Esophagus mucosa (tissue), 1 donor: ENCODE results near the gene FOXF1. TPM values are rescaled to one million over a fixed set of nuclear protein-coding genes. Genes with fewer than 3 reads are reported as not detected.

ENCODE experiments used
- ATAC-seq: fragments of 200-7000 bp; cut with Tn5 transposase; one replicate; pipeline ENCODE4 v1.9.1; 2020
- total RNA-seq: library from RNA; stranded (reverse); gene quantifications from one replicate; pipeline ENCODE4 v1.2.4, GENCODE V29; 2023
- donor health status: DM: yes; HTN: yes; CAD: no.

The FOXF1 gene
- total RNA-seq, 1 donor from 2014 or later, result 0.68 TPM

DNA sequence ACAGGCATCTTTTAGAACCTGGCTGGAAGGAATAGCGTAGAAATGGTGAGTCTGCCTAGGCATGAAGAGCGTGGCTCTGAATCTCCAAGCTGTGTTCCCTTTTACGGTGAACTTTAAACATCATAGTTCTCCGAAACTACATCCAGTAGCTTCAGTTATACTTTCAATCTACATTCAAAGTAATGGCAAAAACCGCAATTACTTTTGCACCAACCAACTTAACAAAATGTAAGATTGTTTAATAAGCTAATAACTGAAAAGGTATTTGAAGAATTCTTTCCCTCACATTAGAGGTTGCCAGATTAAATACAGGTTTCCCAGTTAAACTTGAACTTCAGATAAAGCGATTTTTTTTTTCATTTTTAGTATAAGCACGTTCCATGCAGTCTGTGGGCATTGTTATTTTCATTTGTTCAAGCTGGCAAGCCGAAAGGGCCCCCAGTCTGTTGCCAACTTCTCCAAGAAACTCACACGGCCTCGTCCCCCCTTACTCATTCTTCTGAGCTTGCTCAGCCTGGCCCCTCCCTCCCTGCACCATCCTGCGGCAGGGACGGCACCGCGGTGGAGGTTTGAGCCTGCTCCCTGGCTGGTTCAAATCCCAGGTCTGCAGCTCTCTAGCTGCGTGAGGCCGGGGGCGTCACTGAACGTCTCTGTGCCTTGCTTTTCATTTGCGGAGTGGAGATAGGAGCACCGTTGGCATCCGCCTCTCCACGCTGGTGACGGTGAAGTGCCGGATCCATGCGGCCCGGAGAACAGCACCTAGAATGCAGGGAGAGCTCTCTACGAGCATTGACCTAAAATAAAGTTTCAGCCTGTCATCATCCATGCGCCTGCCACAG, 48.2 kb downstream of the FOXF1 start:
- no peak for ATAC-seq

DNA sequence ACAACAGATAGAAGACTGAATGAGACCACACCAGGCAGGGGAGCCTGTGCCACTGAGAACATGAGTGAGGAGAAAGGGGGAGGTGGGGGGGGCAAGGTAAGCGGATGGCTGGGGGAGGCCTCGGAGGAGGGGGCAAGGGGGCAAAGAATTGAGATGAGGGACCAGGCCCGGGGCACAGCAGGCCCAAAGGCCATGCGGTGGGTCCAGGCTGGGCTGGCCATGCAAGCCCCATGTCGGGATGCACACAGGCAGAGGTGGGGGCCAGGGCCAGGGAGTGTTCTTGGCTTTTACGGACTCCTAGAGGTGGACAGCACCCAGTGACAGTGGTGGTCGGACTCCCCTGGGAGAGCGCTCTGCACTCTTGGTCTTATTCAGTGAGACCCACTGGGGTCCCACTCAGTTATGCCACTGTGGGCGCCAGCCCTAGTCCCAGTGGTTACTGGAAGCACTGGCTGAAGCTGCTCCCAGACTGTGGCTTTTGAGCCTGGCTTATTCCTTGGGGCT, 49.5 kb downstream of the FOXF1 start:
- ATAC-seq, result no peak

DNA sequence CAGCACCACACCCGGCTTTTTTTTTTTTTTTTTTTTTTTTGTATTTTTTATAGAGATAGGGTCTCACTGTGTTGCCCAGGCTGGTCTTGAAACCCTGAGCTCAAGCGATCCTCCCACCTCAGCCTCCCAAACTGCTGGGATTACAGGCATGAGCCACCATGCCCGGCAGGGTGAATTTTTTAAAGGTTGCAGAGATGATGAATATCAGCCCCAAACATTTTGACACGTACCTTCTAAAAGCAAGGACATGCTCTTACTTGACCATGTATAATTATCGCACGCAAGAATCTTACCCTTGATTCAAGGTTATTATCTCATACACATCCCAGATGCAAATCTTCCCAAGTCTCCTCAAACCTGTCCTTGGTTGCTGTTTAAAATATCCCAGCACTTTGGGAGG, 52.0 kb downstream of the FOXF1 start:
- no peak for ATAC-seq

DNA sequence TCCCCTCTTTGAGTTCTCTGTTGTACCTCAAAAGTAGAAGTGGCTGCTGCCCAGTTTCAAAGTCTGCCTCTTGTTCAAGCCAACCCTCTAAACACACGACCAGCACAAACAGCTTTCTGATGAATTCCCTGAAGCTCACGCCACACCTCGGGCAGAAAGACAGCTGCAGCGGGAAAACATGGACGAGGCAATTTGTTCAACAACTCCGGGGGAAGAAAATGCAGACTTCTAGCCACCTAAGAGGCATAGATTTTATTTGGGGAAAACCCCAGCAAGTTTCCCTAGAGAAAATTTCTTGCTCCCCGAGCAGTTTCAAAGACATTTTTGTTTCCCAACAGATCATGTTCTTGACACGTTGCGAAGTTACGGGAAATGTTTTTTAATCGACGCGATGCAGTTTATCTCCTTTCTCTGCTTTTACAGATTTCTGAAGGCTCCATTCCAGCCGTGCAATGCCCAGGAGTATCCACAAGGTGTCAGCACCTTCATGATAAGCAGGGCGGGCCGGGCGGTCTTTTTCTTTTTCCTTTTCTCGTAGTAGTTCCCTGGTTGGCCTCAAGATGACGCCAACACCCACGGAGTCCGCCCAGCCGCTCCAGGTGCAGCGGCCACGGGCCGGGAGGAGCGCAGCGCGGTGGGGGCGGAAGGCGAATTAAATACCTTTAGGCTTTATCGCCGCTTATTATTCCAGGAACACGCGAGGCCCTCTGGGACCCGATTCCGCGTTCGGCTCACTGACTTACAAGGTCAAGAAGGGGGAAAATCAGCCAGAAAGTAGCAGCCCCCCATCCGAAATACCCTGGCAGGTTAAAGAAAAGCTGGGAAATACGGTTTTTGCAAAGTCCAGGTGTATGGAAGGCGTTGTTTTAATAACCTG, 53.4 kb downstream of the FOXF1 start:
- peak; percentile 97 for ATAC-seq

Other genes with a start within 250 kb of the FOXF1 start
- gene MTHFSD, start 44.7 kb downstream of the FOXF1 start, total RNA-seq, result 11.2 TPM
- gene FOXC2, start 56.3 kb downstream of the FOXF1 start, total RNA-seq, result 0.28 TPM
- gene FOXL1, start 68.0 kb downstream of the FOXF1 start, total RNA-seq, result 0.08 TPM